MM.1S (cell line): ENCODE measurements around the gene RCAN1.

ENCODE experiments used
- DNase-seq: peaks from one replicate; pipeline ENCODE4 v3.0.0-alpha.2; 2015
- H2AFZ ChIP-seq: fragments of 300-600 bp; sonication (generic); 2 replicates; pipeline ENCODE4 v1.6.0; 2016; ENCODE audit warnings: antibody characterized with exemption, low read length
- H3F3A ChIP-seq: fragments of 300-600 bp; sonication (generic); 2 replicates; pipeline ENCODE4 v1.6.1; 2016; ENCODE audit warnings: mild to moderate bottlenecking, antibody characterized with exemption, low read length, moderate library complexity, mixed read lengths; ENCODE audit not compliant: insufficient read depth
- H3K27ac ChIP-seq: fragments of 300-600 bp; sonication (generic); 2 replicates; pipeline ENCODE4 v1.5.1; 2016; ENCODE audit warnings: mild to moderate bottlenecking, low read length
- H3K27me3 ChIP-seq: fragments of 300-600 bp; sonication (generic); replicated peaks from 2 replicates; pipeline ENCODE4 v1.6.0; 2016; ENCODE audit warnings: low read length; ENCODE audit not compliant: insufficient read depth
- H3K36me3 ChIP-seq: fragments of 300-600 bp; sonication (generic); replicated peaks from 2 replicates; pipeline ENCODE4 v1.6.1; 2016; ENCODE audit warnings: mild to moderate bottlenecking, low read length, mixed read lengths; ENCODE audit not compliant: insufficient read depth
- H3K4me1 ChIP-seq: fragments of 300-600 bp; sonication (generic); 2 replicates; pipeline ENCODE4 v1.6.1; 2016; ENCODE audit warnings: low read length, mixed read lengths
- H3K4me2 ChIP-seq: fragments of 300-600 bp; sonication (generic); 2 replicates; pipeline ENCODE4 v1.6.0; 2016; ENCODE audit warnings: low read depth, low read length
- H3K4me3 ChIP-seq: fragments of 300-600 bp; sonication (generic); 2 replicates; pipeline ENCODE4 v1.5.1; 2016; ENCODE audit warnings: low read length, mixed read lengths
- H3K79me2 ChIP-seq: fragments of 300-600 bp; sonication (generic); 2 replicates; pipeline ENCODE4 v1.6.1; 2016; ENCODE audit warnings: mixed run types, low read length, mixed read lengths
- H3K9ac ChIP-seq: fragments of 300-600 bp; sonication (generic); 2 replicates; pipeline ENCODE4 v1.6.1; 2016; ENCODE audit warnings: low read length, mixed read lengths
- H3K9me2 ChIP-seq: fragments of 300-600 bp; sonication (generic); replicated peaks from 2 replicates; pipeline ENCODE4 v1.6.1; 2016; ENCODE audit warnings: mild to moderate bottlenecking, low read length, mixed read lengths; ENCODE audit not compliant: insufficient read depth
- H3K9me3 ChIP-seq: fragments of 300-600 bp; sonication (generic); replicated peaks from 2 replicates; pipeline ENCODE4 v1.6.1; 2016; ENCODE audit warnings: mild to moderate bottlenecking, low read length, mixed read lengths; ENCODE audit not compliant: insufficient read depth
- H4K20me1 ChIP-seq: fragments of 300-600 bp; sonication (generic); 2 replicates; pipeline ENCODE4 v1.6.1; 2016; ENCODE audit warnings: mild to moderate bottlenecking, low read length, moderate library complexity, mixed read lengths; ENCODE audit not compliant: insufficient read depth
- CTCF ChIP-seq: fragments of 300-600 bp; sonication (generic); IDR thresholded peaks from 2 replicates; pipeline ENCODE4 v1.5.1; 2016; ENCODE audit warnings: antibody characterized with exemption, low read length, mixed read lengths
- EZH2 ChIP-seq: fragments of 300-600 bp; sonication (generic); optimal IDR thresholded peaks from 2 replicates; pipeline ENCODE3; 2017; ENCODE audit warnings: low read depth, mild to moderate bottlenecking, antibody characterized with exemption, low read length, mixed read lengths
- EZH2phosphoT487 ChIP-seq: fragments of 300-600 bp; sonication (generic); IDR thresholded peaks from 2 replicates; pipeline ENCODE4 v1.6.1; 2018; ENCODE audit warnings: antibody characterized with exemption, low read length

RCAN1 gene

DNA sequence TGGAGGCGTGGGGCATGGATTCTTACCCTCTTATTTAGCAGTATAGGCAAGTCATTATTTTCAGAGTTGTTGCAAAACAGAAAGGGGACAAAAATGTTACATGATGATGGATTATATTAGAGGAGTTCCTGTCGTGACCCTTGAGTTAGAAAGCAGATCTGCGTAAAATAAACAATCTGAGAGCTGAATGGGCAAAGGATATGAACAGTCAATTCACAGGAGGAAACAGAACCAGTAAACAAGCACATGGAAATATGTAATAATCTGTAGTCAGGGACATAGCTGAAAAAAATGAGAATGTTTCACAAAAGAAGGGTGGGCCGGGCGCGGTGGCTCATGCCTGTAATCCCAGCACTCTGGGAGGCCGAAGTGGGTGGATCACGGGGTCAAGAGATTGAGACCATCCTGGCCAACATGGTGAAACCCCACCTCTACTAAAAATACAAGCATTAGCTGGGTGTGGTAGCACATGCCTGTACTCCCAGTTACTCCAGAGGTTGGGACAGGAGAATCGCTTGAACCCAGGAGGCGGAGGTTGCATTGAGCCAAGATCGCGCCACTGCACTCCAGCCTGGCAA lies 20.9 kb downstream of the RCAN1 start:
- Histone ChIP-seq H3K9me2 (no peaks in the 10 kb centered on the region), H2AFZ (no peak overlapping the region), H3K4me2 (no peak overlapping the region), H3K79me2 (peaks cover 14% of the 10 kb centered on the region; the same call in 1 of the 2 replicates), H3K9me3 (no peaks in the 10 kb centered on the region), H3K27ac (no peak overlapping the region), H3K27me3 (no peaks in the 10 kb centered on the region), H3K36me3 (no peaks in the 10 kb centered on the region), H3F3A (no peaks in the 10 kb centered on the region), H3K4me1 (no peaks in the 10 kb centered on the region), H4K20me1 (no peaks in the 10 kb centered on the region), H3K9ac (no peak overlapping the region), H3K4me3 (no peak overlapping the region)
- DNase-seq = no peak
- TF ChIP-seq CTCF (no peak), EZH2phosphoT487 (no peak), EZH2 (no peak)

DNA sequence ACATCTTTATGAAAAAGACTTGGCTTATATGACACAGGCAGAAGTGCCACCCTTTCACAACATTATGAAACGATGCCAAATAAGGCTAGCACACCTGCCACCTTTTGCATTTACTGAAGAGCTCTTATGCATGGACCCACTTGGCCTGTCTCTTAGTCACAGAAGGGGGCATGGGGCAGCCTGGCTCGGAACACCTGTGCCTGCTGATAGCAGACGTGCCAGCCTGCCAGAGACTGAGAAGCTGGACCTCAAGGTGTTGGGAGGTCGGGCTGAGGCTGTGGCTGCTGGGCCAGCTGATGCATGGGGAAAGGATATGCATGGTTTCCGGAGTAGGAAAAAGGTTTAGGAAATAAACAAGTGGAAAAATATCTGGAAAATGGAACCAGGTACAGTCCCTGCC lies 21.5 kb downstream of the RCAN1 start:
- TF ChIP-seq EZH2 (no peak), EZH2phosphoT487 (no peak), CTCF (no peak)
- H3K36me3 ChIP-seq = no peaks in the 10 kb centered on the region
- H3F3A ChIP-seq = no peaks in the 10 kb centered on the region
- H4K20me1 ChIP-seq = no peaks in the 10 kb centered on the region
- no peak overlapping the region for H3K27ac ChIP-seq
- DNase-seq = no peak
- H3K27me3 ChIP-seq = no peaks in the 10 kb centered on the region
- H3K9ac ChIP-seq = no peak overlapping the region
- no peak overlapping the region for H3K4me2 ChIP-seq
- H2AFZ ChIP-seq = no peak overlapping the region
- H3K9me2 ChIP-seq = no peaks in the 10 kb centered on the region
- no peaks in the 10 kb centered on the region for H3K4me1 ChIP-seq
- no peaks in the 10 kb centered on the region for H3K9me3 ChIP-seq
- peaks cover 14% of the 10 kb centered on the region; the same call in 1 of the 2 replicates for H3K79me2 ChIP-seq
- H3K4me3 ChIP-seq = no peak overlapping the region

DNA sequence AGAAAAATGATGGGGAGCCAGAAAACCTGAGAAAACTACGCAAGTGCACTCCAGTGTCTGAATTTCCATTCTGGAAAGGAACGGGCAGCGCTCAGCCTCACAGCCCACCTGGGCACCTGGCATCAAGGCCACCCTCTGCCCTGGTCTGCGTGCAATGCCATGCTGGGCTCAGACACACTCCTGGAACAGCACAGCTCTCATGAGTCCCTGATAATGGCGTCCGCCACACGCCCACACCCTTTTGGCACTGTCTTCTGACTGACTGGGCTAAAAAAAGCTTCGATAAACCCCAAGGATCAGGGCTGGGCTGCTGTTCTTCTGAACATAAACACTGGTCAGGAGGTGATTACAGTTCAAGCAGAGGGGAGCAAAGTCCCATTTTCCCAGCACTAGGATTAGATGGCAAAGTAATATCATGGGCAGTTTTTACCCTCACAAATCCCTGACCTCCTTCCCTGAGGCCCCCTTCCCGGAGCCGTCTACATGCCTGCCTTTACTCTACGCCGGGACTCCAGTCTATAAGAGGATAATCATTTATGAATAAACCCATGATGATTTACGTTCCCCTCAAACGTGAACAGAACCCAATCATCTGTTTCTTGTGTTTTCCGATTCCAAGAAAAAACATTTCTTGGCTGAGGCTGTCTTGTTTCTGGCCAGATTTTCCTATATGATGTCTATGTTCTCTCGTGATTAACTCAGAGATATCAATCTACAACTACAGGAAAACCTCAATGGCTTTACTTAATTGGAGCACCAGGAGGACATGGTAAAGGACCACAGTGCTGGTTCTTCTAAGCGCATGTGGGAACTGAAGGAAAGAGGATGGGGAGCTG lies 22.6 kb downstream of the RCAN1 start:
- no peaks in the 10 kb centered on the region for H3F3A ChIP-seq
- H3K4me3 ChIP-seq = no peak overlapping the region
- no peaks in the 10 kb centered on the region for H4K20me1 ChIP-seq
- no peaks in the 10 kb centered on the region for H3K27me3 ChIP-seq
- H3K4me1 ChIP-seq = no peaks in the 10 kb centered on the region
- peaks cover 9% of the 10 kb centered on the region; the same call in 1 of the 2 replicates for H3K79me2 ChIP-seq
- no peaks in the 10 kb centered on the region for H3K36me3 ChIP-seq
- no peak overlapping the region for H3K27ac ChIP-seq
- TF ChIP-seq CTCF (no peak), EZH2 (no peak), EZH2phosphoT487 (no peak)
- H3K4me2 ChIP-seq = no peak overlapping the region
- no peak for DNase-seq
- H3K9me3 ChIP-seq = no peaks in the 10 kb centered on the region
- H3K9me2 ChIP-seq = no peaks in the 10 kb centered on the region
- no peak overlapping the region for H2AFZ ChIP-seq
- no peak overlapping the region for H3K9ac ChIP-seq
